Coronary artery (tissue), 2 donors: Measurements from ENCODE around the gene IL16.

ENCODE experiments used
- DNase-seq: peaks from one replicate; pipeline ENCODE4 v3.0.0-alpha.2; 2017; ENCODE audit warnings: low spot score
- H3K27ac ChIP-seq, 2 donors: fragments of 200-600 bp; sonication (generic); one replicate each; pipeline ENCODE4 v1.5.1; 2016 to 2019
- H3K4me3 ChIP-seq: fragments of 200-600 bp; sonication (generic); 2 replicates; pipeline ENCODE4 v1.5.1; 2016; ENCODE audit warnings: mild to moderate bottlenecking, moderate library complexity
- TF ChIP-seq, protein P1 (sequence below): fragments of 200-600 bp; sonication (generic); IDR thresholded peaks from one replicate; pipeline ENCODE4 v1.5.1; 2019; ENCODE audit warnings: antibody characterized with exemption

The IL16 gene

DNA sequence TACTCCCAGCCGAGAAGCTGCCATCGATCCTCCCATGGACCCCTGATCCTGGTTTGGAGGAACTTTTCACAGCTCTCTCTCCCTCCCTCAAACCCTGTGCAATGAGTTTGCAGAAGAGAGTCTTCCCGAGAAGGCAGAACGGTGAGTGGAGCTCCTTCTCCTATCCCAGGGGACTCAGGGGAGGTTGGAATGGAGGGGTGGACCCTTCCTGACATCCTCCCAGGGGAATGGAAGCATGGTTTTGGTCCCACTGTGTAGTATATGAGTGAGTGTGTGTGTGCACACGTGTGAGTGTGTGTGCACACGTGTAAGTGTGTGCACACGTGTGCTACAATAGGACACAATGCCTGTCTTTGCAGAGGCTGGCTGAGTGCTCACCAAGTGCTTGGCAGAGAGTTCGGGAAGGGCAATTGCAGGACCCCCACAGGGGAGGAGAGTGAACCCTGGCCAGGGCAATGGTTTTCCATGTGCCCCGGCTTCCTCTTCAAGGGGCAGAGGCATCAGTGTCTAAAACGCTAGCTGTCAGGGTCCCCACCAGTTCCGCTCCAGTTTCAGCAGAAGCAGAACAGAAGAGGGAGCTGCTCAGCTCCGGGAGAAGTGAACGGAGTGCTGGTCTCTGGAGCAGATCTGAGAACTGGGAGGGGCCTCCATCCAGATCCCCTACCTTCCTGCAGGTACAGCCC is 13.8 kb upstream of the IL16 start:
- Histone ChIP-seq H3K27ac (peak overlapping the region in 1 of 2 donors; percentile 84), H3K4me3 (peak overlapping the region; percentile 68)
- peak; percentile 73 for DNase-seq
- TF ChIP-seq, protein P1, sequence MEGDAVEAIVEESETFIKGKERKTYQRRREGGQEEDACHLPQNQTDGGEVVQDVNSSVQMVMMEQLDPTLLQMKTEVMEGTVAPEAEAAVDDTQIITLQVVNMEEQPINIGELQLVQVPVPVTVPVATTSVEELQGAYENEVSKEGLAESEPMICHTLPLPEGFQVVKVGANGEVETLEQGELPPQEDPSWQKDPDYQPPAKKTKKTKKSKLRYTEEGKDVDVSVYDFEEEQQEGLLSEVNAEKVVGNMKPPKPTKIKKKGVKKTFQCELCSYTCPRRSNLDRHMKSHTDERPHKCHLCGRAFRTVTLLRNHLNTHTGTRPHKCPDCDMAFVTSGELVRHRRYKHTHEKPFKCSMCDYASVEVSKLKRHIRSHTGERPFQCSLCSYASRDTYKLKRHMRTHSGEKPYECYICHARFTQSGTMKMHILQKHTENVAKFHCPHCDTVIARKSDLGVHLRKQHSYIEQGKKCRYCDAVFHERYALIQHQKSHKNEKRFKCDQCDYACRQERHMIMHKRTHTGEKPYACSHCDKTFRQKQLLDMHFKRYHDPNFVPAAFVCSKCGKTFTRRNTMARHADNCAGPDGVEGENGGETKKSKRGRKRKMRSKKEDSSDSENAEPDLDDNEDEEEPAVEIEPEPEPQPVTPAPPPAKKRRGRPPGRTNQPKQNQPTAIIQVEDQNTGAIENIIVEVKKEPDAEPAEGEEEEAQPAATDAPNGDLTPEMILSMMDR = no peak

DNA sequence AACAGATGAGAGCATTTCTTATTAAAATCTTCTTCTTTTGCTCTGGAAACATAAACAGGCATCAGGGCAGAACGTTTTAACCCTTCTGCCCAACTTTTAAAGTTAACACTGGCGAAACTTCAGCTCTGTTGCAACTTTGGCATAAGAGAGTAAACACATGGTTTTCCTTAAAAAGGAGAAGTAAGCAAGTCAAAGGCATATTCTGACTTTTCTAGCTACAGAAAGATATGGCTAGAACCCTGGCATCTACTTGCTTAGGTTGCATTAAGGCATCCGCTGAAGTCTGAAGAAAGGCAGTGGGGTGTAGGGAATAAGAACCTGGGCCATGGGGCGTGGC is 13.3 kb upstream of the IL16 start:
- DNase-seq = no peak
- Histone ChIP-seq H3K4me3 (peak overlapping the region; percentile 68), H3K27ac (peak overlapping the region in 1 of 2 donors; percentile 84)
- TF ChIP-seq, protein P1 = no peak

DNA sequence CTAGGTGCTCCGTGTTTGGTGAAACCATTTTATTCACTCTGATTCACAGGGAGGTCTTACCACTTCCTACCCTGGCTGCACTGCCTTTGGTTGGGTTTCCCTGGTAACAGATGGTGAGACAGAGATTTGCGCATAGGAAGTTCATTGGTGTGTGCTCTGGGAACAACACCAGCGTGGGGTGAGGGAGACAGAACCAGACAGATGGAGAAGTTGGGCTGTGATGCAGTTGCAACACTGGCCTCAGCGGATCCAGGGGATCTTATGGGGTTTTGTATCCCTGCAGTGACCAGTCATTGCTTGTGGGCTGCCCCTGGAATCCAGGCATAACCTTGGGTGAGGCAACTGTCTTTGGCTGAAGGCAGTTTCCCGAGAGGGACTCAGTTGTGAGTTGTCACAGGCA is 12.5 kb upstream of the IL16 start:
- no peak for DNase-seq
- peak overlapping the region; percentile 68 for H3K4me3 ChIP-seq
- H3K27ac ChIP-seq = peak overlapping the region in 1 of 2 donors; percentile 84
- TF ChIP-seq, protein P1 = no peak

DNA sequence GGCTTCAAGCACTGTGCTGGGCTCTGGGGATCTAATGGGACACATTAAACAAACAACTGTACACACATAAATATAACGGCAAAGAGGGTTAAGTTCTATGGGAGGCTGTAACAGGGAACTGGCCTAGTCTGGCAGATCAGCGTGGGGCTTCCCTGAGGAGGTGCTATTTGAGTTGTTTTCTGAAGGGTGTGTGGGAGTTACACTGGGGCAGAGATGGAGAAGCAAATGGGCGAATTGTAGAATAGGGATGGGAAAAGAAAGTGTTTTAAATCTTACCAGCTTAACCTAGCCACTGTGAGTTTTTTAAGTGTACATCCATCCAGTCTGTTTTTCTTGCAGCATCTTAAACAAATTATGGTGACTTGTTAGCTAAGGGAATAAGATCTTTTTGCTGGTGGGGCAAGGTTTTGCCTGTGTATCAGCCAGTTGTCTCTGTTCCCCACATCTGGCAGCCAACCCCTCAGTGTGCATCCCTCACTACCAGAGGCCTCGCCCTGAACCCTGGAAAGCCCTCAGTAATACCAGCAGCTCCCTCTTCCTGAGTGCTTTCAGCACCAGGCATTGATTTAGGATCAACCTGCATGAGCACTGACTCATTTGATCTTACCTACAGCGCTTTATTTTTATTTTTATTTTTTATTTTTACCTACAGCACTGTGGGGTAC is 10.9 kb upstream of the IL16 start:
- H3K27ac ChIP-seq = peak overlapping the region; percentile 3 to 69
- no peak for DNase-seq

DNA sequence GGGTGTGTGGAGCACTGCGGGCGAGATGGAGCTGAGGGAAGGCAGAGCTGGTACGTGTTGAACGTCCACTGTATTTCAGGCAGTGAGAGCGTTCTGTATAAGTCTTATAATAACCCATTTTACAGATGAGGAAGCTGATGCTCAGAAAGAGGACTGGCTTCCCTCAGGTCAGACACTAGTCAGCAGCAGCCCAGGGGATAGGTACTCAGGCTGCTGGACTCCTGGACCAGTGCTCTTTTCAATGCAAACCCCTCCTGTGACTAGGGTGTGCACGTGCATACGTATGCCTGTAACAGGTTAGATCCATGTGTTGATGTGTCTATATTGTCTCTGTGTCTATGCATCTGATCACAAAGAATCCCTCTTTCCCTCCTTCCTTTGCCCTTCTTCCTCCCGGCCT is 8.3 kb upstream of the IL16 start:
- H3K4me3 ChIP-seq = no peak overlapping the region
- H3K27ac ChIP-seq = peak overlapping the region in 1 of 2 donors; percentile 42
- peak; percentile 56 for DNase-seq
- TF ChIP-seq, protein P1 = no peak

More for the DNA sequence above, 10.9 kb upstream of the IL16 start:
- no peak overlapping the region for H3K4me3 ChIP-seq
- TF ChIP-seq, protein P1 = no peak

DNA sequence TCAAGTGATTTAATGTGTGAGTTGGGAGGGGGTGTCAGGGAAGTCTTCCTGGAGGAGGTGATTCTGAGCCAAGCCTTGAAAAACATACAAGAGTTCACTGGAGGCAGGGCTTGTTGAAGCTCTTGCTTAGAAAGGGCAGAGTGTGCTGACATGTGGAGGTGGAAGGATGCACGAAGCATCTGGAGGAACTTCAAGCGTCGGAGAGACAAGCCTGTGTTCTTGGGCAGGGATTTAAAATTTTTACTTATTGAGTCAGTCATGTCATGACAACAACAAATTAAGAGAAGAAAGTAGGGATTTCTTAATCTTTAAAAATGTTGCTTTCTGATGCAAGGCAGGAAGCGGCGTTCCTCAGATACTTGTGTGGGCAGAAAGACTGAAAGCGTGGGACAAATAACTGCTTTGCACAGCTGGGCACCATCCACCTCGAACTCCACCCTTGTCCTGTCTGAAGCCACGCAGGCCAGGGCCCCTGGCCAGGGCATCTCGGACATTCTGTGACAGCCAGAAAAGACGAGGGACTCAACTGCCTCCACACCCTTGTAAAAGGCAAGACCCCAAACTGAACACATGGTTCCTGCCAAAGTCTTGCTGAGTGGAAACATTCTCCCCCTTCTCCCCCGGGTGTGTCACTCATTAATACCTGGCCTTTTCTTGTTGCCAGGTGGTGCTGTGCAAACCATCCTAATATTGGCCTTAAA is 6.9 kb upstream of the IL16 start:
- DNase-seq = peak; percentile 85
- H3K27ac ChIP-seq = peak overlapping the region; percentile 51 to 87
- no peak overlapping the region for H3K4me3 ChIP-seq
- TF ChIP-seq, protein P1 = no peak
